Testis (tissue), 3 donors: Measurements from ENCODE around the gene ACAD11. TPM values are rescaled to one million over a fixed set of nuclear protein-coding genes. Genes with fewer than 3 reads are reported as not detected.
A peak's percentile ranks its signal among the peaks of the same experiment; 100 is the strongest.
"Not testable (repeated sequence)": the region's sequence is repeated elsewhere in the genome, so short reads cannot be mapped to it uniquely, and the experiment has no call there.

Experiments used
- DNase-seq: peaks from one replicate; pipeline ENCODE4 v3.0.0-alpha.2; 2019
- H3K27ac ChIP-seq, 2 donors: fragments of 200-600 bp; sonication (generic); one replicate each; pipeline ENCODE4 v1.5.1; 2019
- H3K27me3 ChIP-seq: fragments of 200-600 bp; sonication (generic); one replicate; pipeline ENCODE4 v1.5.1; 2019
- H3K36me3 ChIP-seq: fragments of 200-600 bp; sonication (generic); one replicate; pipeline ENCODE4 v1.5.1; 2017; ENCODE audit warnings: low read depth; ENCODE audit errors: missing control alignments
- H3K4me1 ChIP-seq: fragments of 200-600 bp; sonication (generic); one replicate; pipeline ENCODE4 v1.5.1; 2019
- H3K4me3 ChIP-seq, 2 donors: fragments of 200-600 bp; sonication (generic); one replicate each; pipeline ENCODE4 v1.5.1; 2017 to 2019
- H3K9me3 ChIP-seq: fragments of 200-600 bp; sonication (generic); one replicate; pipeline ENCODE4 v1.5.1; 2017
- CTCF ChIP-seq, 3 experiments: fragments of 450-650 bp in 2 of 3; fragments of 200-600 bp in 1 of 3; sonication (generic) in 1 of 3; IDR thresholded peaks; one replicate each; pipeline ENCODE4 v1.5.1; 2016 to 2019; ENCODE audit warnings: antibody characterized with exemption in 3 of 3, mild to moderate bottlenecking in 2 of 3, moderate library complexity in 1 of 3
- POLR2A ChIP-seq: fragments of 450-650 bp; IDR thresholded peaks from one replicate; pipeline ENCODE4 v1.6.1; 2017; ENCODE audit warnings: antibody characterized with exemption, mild to moderate bottlenecking, moderate library complexity
- WGBS, 2 donors: methylation state at CpG; one replicate each; pipeline ENCODE4 v1.1.5; 2018; 5-methylcytosine and 5-hydroxymethylcytosine counted together
- intact Hi-C: fragments of 100-400 bp; cut with DNase I; formaldehyde crosslinking; loops from one replicate; pipeline ENCODE4 v1.15.1; 2023; ENCODE audit warnings: low total_unique reads
- polyA plus RNA-seq: library from polyadenylated mRNA; stranded (reverse); fragments of 350-450 nt; fragmentation: Illumina TruSeq; extraction: RNeasy Lipid Tissue Mini Kit (QIAGEN cat#74804); gene quantifications from one replicate; pipeline ENCODE4 v1.2.3, GENCODE V29; 2014; ENCODE audit warnings: low read depth, low replicate concordance; ENCODE audit not compliant: insufficient read depth
- total RNA-seq, 2 donors: library from RNA; depleted of rRNA; stranded (reverse); fragments of >200 nt; gene quantifications; one replicate each; pipeline ENCODE4 v1.2.3, GENCODE V29; 2016

Gene ACAD11
- total and polyA plus RNA-seq, 3 donors from 2014 or later = 26.1 to 37.9 (median 37.2) TPM

- Histone ChIP-seq H3K4me3 (no peak overlapping the region), H3K27me3 (no peaks in the 10 kb centered on the region), H3K9me3 (no peaks in the 10 kb centered on the region), H3K36me3 (no peaks in the 10 kb centered on the region), H3K27ac (no peak overlapping the region), H3K4me1 (no peaks in the 10 kb centered on the region)
- WGBS, 2 donors = 75 to 82% methylated on average over 2 of the region's 2 CpGs
- intact Hi-C loops = loop anchor here (5.0 kb wide), 1 partner anchor 101 kb away; no protein-coding TSS in a partner anchor
- no peak for TF ChIP-seq POLR2A
- TF ChIP-seq CTCF (IDR thresholded peaks at IDR 0.05) = no peak
- DNase-seq = no peak
Observed at GRCh38 chr3:132643366-132643765, 16.2 kb downstream of the ACAD11 start.

DNA sequence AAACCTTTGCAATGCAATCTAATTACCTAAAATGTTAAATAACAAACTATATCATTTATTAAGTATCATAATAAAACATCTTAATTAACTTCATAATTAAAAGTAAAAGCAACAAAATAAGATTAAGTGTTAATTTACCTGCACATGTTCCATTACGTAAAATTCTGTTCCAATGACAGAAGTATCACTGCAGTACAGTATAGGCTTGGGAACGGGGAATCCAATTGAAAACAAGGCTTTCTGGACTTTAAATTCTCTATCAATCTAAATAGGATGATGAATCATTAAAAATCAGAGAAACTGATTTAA, 17.1 kb downstream of the ACAD11 start:
- WGBS, 2 donors = 72 to 73% methylated on average over 2 of the region's 2 CpGs
- TF ChIP-seq CTCF (IDR thresholded peaks at IDR 0.05) = no peak
- TF ChIP-seq POLR2A = no peak

GRCh38 chr3:132641837-132642538, 17.6 kb downstream of the ACAD11 start:
- no peak overlapping the region for H3K4me3 ChIP-seq
- no peak overlapping the region for H3K27ac ChIP-seq
- WGBS, 2 donors = 72 to 77% methylated on average over 5 of the region's 5 CpGs
- no peaks in the 10 kb centered on the region for H3K36me3 ChIP-seq
- TF ChIP-seq CTCF (IDR thresholded peaks at IDR 0.05) (peak; percentile 50 to 83 (median 65)), POLR2A (no peak)
- no peaks in the 10 kb centered on the region for H3K27me3 ChIP-seq
- intact Hi-C loops = loop anchor here (5.0 kb wide), 1 partner anchor 100 kb away; no protein-coding TSS in a partner anchor
- no peaks in the 10 kb centered on the region for H3K9me3 ChIP-seq
- no peak for DNase-seq
- no peaks in the 10 kb centered on the region for H3K4me1 ChIP-seq

More for the DNA sequence above, 17.1 kb downstream of the ACAD11 start:
- no peak overlapping the region for H3K27ac ChIP-seq
- H3K36me3 ChIP-seq = no peaks in the 10 kb centered on the region
- no peak for DNase-seq
- H3K4me1 ChIP-seq = no peaks in the 10 kb centered on the region
- no peaks in the 10 kb centered on the region for H3K27me3 ChIP-seq
- H3K9me3 ChIP-seq = no peaks in the 10 kb centered on the region
- intact Hi-C loops = loop anchor here (5.0 kb wide), 1 partner anchor 100 kb away; no protein-coding TSS in a partner anchor
- H3K4me3 ChIP-seq = no peak overlapping the region

DNA sequence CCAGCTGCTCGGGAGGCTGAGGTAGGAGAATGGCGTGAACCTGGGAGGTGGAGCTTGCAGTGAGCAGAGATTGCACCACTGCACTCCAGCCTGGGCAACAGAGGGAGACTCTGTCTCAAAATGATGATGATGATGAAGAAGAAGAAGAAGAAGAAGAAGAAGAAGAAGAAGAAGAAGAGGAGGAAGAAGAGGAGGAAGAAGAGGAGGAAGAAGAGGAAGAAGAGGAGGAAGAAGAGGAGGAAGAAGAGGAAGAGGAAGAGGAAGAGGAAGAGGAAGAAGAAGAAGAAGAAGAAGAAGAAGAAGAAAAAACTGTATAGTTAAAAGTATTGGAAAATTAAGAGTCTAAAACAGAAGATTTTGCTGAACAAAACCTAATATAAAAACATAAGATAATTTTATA, 18.2 kb downstream of the ACAD11 start:
- H3K4me1 ChIP-seq, H3K27me3 ChIP-seq, DNase-seq, H3K27ac ChIP-seq, H3K36me3 ChIP-seq, H3K9me3 ChIP-seq, H3K4me3 ChIP-seq: not testable (repeated sequence)
- WGBS, 2 donors = 70 to 89% methylated on average over 2 of the region's 2 CpGs
- intact Hi-C loops = loop anchor here (5.0 kb wide), 1 partner anchor 99 kb away; no protein-coding TSS in a partner anchor

DNA sequence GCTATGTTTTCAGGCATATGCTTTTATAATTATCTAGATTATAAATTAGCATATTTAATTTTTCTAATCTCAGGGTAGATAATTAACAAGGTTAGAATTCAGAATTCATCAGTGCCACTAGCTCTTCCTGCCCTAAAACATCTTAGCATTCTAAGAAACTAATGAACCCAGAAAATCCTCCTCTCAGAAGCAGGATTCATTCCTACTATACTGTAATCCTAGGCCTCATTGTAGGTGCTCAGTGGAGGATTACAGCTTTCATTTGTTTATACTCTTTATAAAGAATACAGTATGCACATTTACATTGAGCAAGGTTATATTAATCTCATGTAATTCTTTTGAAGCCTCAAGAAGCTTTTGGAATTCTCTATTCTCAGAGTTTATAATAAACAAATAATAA, 20.9 kb downstream of the ACAD11 start:
- Histone ChIP-seq H3K27ac (no peak overlapping the region), H3K4me1 (no peaks in the 10 kb centered on the region), H3K27me3 (no peaks in the 10 kb centered on the region), H3K4me3 (no peak overlapping the region), H3K9me3 (no peaks in the 10 kb centered on the region), H3K36me3 (no peaks in the 10 kb centered on the region)
- no peak for DNase-seq
- TF ChIP-seq POLR2A = no peak
- TF ChIP-seq CTCF (IDR thresholded peaks at IDR 0.05) = no peak
- intact Hi-C loops = no loop called here
